HG02885 (cell line): Measurements from ENCODE around the gene SOX6.

Source experiments
- ATAC-seq: cut with Tn5 transposase; IDR thresholded peaks from one replicate; pipeline ENCODE4 v1.9.1; 2021; ENCODE audit warnings: mild to moderate bottlenecking; ENCODE audit not compliant: unreplicated experiment, poor library complexity

SOX6 gene

DNA sequence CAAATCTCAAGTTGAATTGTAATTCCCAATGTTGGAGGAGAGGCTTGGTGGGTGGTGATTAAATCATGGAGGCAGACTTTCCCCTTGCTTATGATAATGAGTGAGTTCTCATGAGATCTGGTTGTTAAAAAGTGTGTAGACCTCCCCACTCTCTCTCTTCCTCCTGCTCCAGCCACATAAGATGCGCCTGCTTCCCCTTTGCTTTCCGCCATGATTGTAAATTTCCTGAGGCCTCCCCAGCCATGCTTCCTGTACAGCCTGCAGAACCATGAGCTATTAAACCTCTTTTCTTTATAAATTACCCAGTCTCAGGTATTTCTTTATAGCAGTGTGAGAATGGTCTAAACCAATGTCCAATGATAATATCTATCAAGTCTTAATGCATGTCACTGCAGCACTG is 34.2 kb downstream of the SOX6 start:
- ATAC-seq, result no peak

DNA sequence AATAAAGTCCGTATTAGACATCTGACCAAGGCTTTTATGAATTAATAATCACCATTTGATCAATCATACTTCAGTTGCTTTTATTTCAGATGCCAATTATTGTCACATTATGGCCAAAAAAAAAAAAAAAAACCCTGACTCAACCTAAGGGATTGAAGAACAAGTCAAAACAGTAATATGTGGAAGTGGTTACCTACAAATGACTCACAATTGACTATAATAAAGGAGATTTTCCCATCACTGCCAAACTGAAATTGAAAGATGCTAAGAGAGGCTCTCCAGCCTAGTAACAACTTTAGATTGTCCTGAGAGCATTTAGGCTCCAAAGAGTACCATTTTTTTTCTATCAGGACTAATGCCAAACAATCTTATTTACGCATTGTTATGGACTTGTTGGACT is 35.2 kb downstream of the SOX6 start:
- no peak for ATAC-seq

- ATAC-seq, result no peak
These were observed 38.0 kb downstream of the SOX6 start for GRCh38 chr11:16318320-16318719.

- no peak for ATAC-seq
These were observed 38.6 kb downstream of the SOX6 start for GRCh38 chr11:16317712-16318111.

GRCh38 chr11:16313846-16314245 is 42.5 kb downstream of the SOX6 start:
- no peak for ATAC-seq

DNA sequence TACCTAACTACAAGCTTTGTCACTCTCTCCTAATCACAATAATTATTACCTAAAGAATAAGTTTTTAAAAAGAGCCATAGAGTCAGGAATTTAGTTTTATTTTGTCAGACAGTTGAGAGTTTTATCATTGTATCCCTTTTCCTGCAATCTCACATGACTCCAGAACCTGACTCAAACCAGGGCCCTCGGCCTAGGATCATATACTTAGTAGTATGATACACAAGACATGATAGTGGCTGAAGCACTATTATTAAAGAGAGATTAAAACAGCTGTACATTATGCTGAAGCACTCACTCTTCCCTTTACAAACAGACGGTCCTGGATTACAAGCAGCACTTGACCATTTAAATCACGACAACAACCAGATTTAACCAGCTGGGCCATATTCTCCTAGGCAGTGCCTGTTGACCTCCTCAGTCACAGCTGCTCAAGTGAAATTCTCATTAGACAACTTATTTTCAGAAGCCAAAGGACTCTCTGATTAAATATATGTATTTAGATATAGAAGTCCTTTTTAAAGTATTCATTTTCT is 44.0 kb downstream of the SOX6 start:
- ATAC-seq, result no peak

GRCh38 chr11:16311831-16312230 is 44.5 kb downstream of the SOX6 start:
- no peak for ATAC-seq

DNA sequence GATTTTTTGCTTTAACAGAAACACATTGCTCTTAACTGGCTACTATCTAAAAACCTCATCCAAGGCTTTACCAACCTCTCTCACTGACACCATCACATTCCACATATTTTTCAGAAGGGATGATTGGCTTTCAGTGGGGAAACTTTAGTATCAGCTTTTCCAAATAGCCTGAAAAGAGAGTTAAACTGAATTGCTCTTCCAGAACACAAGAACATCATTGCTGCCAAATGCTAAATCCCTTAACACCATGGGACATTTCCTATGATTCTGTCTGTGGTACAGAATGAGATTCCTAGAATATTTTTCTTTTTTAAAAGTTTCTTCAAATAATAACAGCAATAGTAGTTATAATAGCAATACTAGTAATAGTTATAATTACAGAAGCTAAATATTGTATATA is 45.4 kb downstream of the SOX6 start:
- no peak for ATAC-seq

DNA sequence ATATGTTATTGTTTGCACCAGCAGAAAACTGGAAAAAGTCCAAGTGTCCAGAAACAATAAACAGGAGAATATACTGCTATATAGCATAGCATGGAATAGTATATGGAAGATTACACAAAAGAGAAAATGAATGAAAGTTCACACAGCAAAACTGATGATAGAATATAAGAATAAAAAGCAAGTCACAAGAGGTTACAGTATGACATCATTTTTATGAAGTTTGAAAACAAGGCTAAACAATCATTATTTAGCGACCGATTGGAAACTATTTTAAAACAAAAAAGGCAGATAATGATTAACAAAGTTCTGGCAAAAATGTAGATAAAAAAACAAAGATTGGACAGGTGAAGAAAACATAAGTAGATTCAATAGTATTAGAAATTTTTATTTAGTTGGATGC is 47.1 kb downstream of the SOX6 start:
- ATAC-seq, result no peak

GRCh38 chr11:16301462-16301861 is 54.9 kb downstream of the SOX6 start:
- ATAC-seq, result no peak

- ATAC-seq, result no peak
These were observed 56.2 kb downstream of the SOX6 start for GRCh38 chr11:16299884-16300782.

- no peak for ATAC-seq
These were observed 57.0 kb downstream of the SOX6 start for GRCh38 chr11:16299390-16299789.

GRCh38 chr11:16297332-16297731 is 59.0 kb downstream of the SOX6 start:
- ATAC-seq, result no peak

DNA sequence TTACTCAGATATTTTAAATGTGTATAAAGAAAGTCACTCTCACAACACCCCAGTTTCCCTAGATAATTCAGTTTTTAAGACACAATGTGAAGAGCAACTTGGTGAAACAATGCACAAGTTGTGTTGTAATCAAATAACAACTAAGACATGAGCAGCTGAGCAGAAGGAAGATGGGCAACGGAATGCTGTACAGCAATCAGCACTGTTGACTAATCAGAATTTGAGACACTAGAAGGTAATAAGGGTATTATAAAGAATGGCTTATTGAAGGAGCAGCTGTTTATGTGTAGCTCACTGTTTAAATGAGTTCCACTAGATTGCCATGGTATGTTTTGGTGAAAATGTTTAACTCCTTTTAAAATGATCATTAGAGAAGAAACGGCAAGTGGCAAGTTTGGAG is 60.1 kb downstream of the SOX6 start:
- no peak for ATAC-seq

GRCh38 chr11:16295592-16295991 is 60.8 kb downstream of the SOX6 start:
- ATAC-seq, result no peak

DNA sequence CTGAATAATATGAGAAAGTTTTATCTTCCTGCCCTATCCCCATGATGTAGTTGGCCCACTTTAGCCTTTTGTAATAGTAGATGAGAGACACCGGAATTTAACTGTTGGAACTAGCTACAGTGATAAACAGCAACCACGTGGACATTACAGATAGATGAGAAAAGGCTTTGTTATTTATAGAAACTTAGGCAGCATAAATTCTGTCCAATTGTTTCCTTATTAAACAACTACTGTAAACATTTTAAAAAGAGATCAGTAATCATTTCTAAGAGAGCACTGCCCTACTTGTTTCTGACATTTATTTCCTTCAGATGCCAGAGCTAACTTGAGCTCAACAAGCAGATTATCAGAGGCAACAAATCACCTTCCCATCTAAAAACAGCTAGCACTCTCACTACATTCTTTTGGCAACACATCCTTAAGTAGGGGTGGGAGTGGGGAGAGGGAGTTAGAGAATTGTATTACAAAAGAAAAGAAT is 63.1 kb downstream of the SOX6 start:
- no peak for ATAC-seq

GRCh38 chr11:16292167-16292859 is 64.0 kb downstream of the SOX6 start:
- ATAC-seq, result no peak

DNA sequence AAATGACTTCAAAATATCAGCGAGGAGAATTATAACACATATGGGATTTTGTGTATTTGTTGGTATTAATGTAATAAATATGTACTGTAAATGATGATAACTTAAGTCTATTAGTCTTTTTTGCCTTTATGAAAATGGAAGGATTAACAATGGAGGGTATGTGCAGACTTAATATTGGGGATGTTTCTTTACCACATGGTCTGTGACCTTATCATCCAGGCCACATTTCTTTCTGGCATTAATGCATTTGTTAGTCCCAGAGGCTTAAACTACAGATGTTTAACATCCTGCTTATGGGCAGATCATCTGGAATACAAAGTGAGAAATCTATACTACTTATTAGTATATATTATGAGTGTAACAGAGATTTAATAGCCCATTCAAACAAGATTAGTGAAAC is 64.6 kb downstream of the SOX6 start:
- ATAC-seq, result no peak

- ATAC-seq, result no peak
These were observed 66.8 kb downstream of the SOX6 start for GRCh38 chr11:16289541-16289940.

GRCh38 chr11:16287630-16288280 is 68.6 kb downstream of the SOX6 start:
- ATAC-seq, result no peak

GRCh38 chr11:16286095-16286494 is 70.3 kb downstream of the SOX6 start:
- no peak for ATAC-seq
